H7 (cell line): ENCODE results near the gene KCTD1. TPM values are rescaled to one million over a fixed set of nuclear protein-coding genes. Genes with fewer than 3 reads are reported as not detected.

Experiments
- DNase-seq: peaks from one replicate; pipeline ENCODE4 v3.0.0; 2012
- H3K27me3 ChIP-seq: 2 replicates; pipeline ENCODE4 v1.6.0; 2011; ENCODE audit warnings: mild to moderate bottlenecking, low read length; ENCODE audit not compliant: control insufficient read depth, insufficient read depth
- H3K36me3 ChIP-seq: replicated peaks from 2 replicates; pipeline ENCODE4 v1.5.1; 2011; ENCODE audit warnings: low read length; ENCODE audit not compliant: control insufficient read depth, insufficient read depth
- H3K4me3 ChIP-seq: 2 replicates; pipeline ENCODE4 v1.5.1; 2011; ENCODE audit warnings: low read depth, mild to moderate bottlenecking, control low read depth, low read length, moderate library complexity; ENCODE audit not compliant: insufficient read depth
- total RNA-seq: library from RNA; depleted of rRNA; stranded (reverse); fragments of >200 nt; shearing (Covaris generic); gene quantifications from 2 replicates; pipeline ENCODE4 v1.2.3, GENCODE V29; 2014

The KCTD1 gene
- total RNA-seq, 1 experiment from 2014 or later = 23.8 TPM

GRCh38 chr18:26470011-26470637 lies 78.2 kb downstream of the KCTD1 start:
- no peak for DNase-seq
- H3K4me3 ChIP-seq = no peak overlapping the region
- H3K36me3 ChIP-seq = no peaks in the 10 kb centered on the region
- no peaks in the 10 kb centered on the region for H3K27me3 ChIP-seq

- Histone ChIP-seq H3K4me3 (no peak overlapping the region), H3K36me3 (no peaks in the 10 kb centered on the region), H3K27me3 (no peaks in the 10 kb centered on the region)
- DNase-seq = peak; percentile 77
These were observed 79.4 kb downstream of the KCTD1 start for GRCh38 chr18:26468931-26469340.

- Histone ChIP-seq H3K4me3 (no peak overlapping the region), H3K27me3 (no peaks in the 10 kb centered on the region), H3K36me3 (no peaks in the 10 kb centered on the region)
- no peak for DNase-seq
These were observed 82.3 kb downstream of the KCTD1 start for GRCh38 chr18:26466026-26466425.

GRCh38 chr18:26465431-26465830 lies 82.9 kb downstream of the KCTD1 start:
- no peaks in the 10 kb centered on the region for H3K36me3 ChIP-seq
- no peak overlapping the region for H3K4me3 ChIP-seq
- no peak for DNase-seq
- no peaks in the 10 kb centered on the region for H3K27me3 ChIP-seq

GRCh38 chr18:26464128-26465011 lies 84.0 kb downstream of the KCTD1 start:
- Histone ChIP-seq H3K27me3 (no peaks in the 10 kb centered on the region), H3K4me3 (no peak overlapping the region), H3K36me3 (no peaks in the 10 kb centered on the region)
- no peak for DNase-seq

- DNase-seq = no peak
- Histone ChIP-seq H3K36me3 (no peaks in the 10 kb centered on the region), H3K27me3 (no peaks in the 10 kb centered on the region; the same call in 1 of the 2 replicates), H3K4me3 (no peak overlapping the region)
These were observed 86.0 kb downstream of the KCTD1 start for GRCh38 chr18:26462355-26462754.

GRCh38 chr18:26461405-26461804 lies 86.9 kb downstream of the KCTD1 start:
- Histone ChIP-seq H3K4me3 (no peak overlapping the region), H3K36me3 (no peaks in the 10 kb centered on the region), H3K27me3 (no peaks in the 10 kb centered on the region; the same call in 1 of the 2 replicates)
- no peak for DNase-seq

GRCh38 chr18:26460449-26461091 lies 87.8 kb downstream of the KCTD1 start:
- H3K4me3 ChIP-seq = no peak overlapping the region
- H3K36me3 ChIP-seq = no peaks in the 10 kb centered on the region
- DNase-seq = no peak
- no peaks in the 10 kb centered on the region; the same call in 1 of the 2 replicates for H3K27me3 ChIP-seq

- H3K27me3 ChIP-seq = no peaks in the 10 kb centered on the region; the same call in 1 of the 2 replicates
- no peaks in the 10 kb centered on the region for H3K36me3 ChIP-seq
- H3K4me3 ChIP-seq = no peak overlapping the region
- no peak for DNase-seq
These were observed 88.5 kb downstream of the KCTD1 start for GRCh38 chr18:26459884-26460283.

GRCh38 chr18:26459340-26459739 lies 89.0 kb downstream of the KCTD1 start:
- Histone ChIP-seq H3K4me3 (no peak overlapping the region), H3K27me3 (no peaks in the 10 kb centered on the region; the same call in 1 of the 2 replicates), H3K36me3 (no peaks in the 10 kb centered on the region)
- no peak for DNase-seq

GRCh38 chr18:26458526-26459232 lies 89.7 kb downstream of the KCTD1 start:
- Histone ChIP-seq H3K4me3 (no peak overlapping the region), H3K36me3 (no peaks in the 10 kb centered on the region), H3K27me3 (no peaks in the 10 kb centered on the region; the same call in 1 of the 2 replicates)
- no peak for DNase-seq

GRCh38 chr18:26457611-26458353 lies 90.6 kb downstream of the KCTD1 start:
- DNase-seq = peak; percentile 77
- Histone ChIP-seq H3K36me3 (no peaks in the 10 kb centered on the region), H3K27me3 (no peaks in the 10 kb centered on the region; the same call in 1 of the 2 replicates), H3K4me3 (no peak overlapping the region)

- DNase-seq = no peak
These were observed 91.2 kb downstream of the KCTD1 start for GRCh38 chr18:26457195-26457594.

More at GRCh38 chr18:26457195-26457594, 91.2 kb downstream of the KCTD1 start:
- H3K27me3 ChIP-seq = no peaks in the 10 kb centered on the region; the same call in 1 of the 2 replicates
- no peaks in the 10 kb centered on the region for H3K36me3 ChIP-seq
- no peak overlapping the region for H3K4me3 ChIP-seq
